HG02623 (cell line): ENCODE measurements around the gene DCAF11.

Experiments used
- ATAC-seq: cut with Tn5 transposase; IDR thresholded peaks from one replicate; pipeline ENCODE4 v1.9.1; 2021; ENCODE audit warnings: moderate library complexity; ENCODE audit not compliant: unreplicated experiment

Gene DCAF11

GRCh38 chr14:24078146-24078545, 36.4 kb upstream of the DCAF11 start:
- ATAC-seq, result no peak

GRCh38 chr14:24079491-24080141, 35.0 kb upstream of the DCAF11 start:
- no peak for ATAC-seq

GRCh38 chr14:24080142-24080530, 34.4 kb upstream of the DCAF11 start:
- ATAC-seq, result no peak

GRCh38 chr14:24080888-24081738, 33.5 kb upstream of the DCAF11 start:
- ATAC-seq, result peak; percentile 85

- no peak for ATAC-seq
Observed at GRCh38 chr14:24081739-24082211, 32.8 kb upstream of the DCAF11 start.

- ATAC-seq, result no peak
Observed at GRCh38 chr14:24082411-24083080, 32.0 kb upstream of the DCAF11 start.

GRCh38 chr14:24083462-24083861, 31.1 kb upstream of the DCAF11 start:
- no peak for ATAC-seq

- ATAC-seq, result no peak
Observed at GRCh38 chr14:24084440-24084839, 30.1 kb upstream of the DCAF11 start.

GRCh38 chr14:24085215-24085614, 29.4 kb upstream of the DCAF11 start:
- ATAC-seq, result no peak

- ATAC-seq, result no peak
Observed at GRCh38 chr14:24086193-24086955, 28.2 kb upstream of the DCAF11 start.

- ATAC-seq, result no peak
Observed at GRCh38 chr14:24087004-24087403, 27.6 kb upstream of the DCAF11 start.

- ATAC-seq, result no peak
Observed at GRCh38 chr14:24088095-24088494, 26.5 kb upstream of the DCAF11 start.

- ATAC-seq, result no peak
Observed at GRCh38 chr14:24089890-24090289, 24.7 kb upstream of the DCAF11 start.

GRCh38 chr14:24092110-24092504, 22.5 kb upstream of the DCAF11 start:
- ATAC-seq, result no peak

- no peak for ATAC-seq
Observed at GRCh38 chr14:24092505-24093206, 21.9 kb upstream of the DCAF11 start.

- ATAC-seq, result no peak
Observed at GRCh38 chr14:24093207-24093900, 21.2 kb upstream of the DCAF11 start.

- ATAC-seq, result peak; percentile 41
Observed at GRCh38 chr14:24093901-24094840, 20.4 kb upstream of the DCAF11 start, which contains the start of gene PCK2. TSS of gene PCK2 (plus strand) at chr14:24094311. CDS start at chr14:24094406, 95 bp downstream.

GRCh38 chr14:24094841-24095270, 19.7 kb upstream of the DCAF11 start:
- no peak for ATAC-seq
